Stomach (tissue), 4 donors: ENCODE results near the gene DCST1.

Source experiments
- EP300 ChIP-seq: sonication (generic); formaldehyde crosslinking; IDR thresholded peaks from one replicate; pipeline ENCODE4 v1.6.1; 2017; ENCODE audit warnings: antibody characterized with exemption
- POLR2A ChIP-seq, 4 donors: fragments of 450-650 bp; IDR thresholded peaks; one replicate each; pipeline ENCODE4 v1.6.1; 2016; ENCODE audit warnings: antibody characterized with exemption in 4 of 4, control low read depth in 2 of 4, mild to moderate bottlenecking in 1 of 4, moderate library complexity in 1 of 4
- POLR2AphosphoS5 ChIP-seq, 3 donors: sonication (generic); formaldehyde crosslinking; IDR thresholded peaks; one replicate each; pipeline ENCODE4 v1.6.1; 2016; ENCODE audit warnings: antibody characterized with exemption in 3 of 3
- TF ChIP-seq, protein P1 (sequence below), 7 experiments: fragments of 450-650 bp in 4 of 7; fragments of 200-600 bp in 3 of 7; sonication (generic) in 3 of 7; IDR thresholded peaks; one replicate each; pipeline ENCODE4 v1.5.1; 2016 to 2019; ENCODE audit warnings: antibody characterized with exemption in 7 of 7, control low read depth in 2 of 7, mild to moderate bottlenecking in 1 of 7

DNA sequence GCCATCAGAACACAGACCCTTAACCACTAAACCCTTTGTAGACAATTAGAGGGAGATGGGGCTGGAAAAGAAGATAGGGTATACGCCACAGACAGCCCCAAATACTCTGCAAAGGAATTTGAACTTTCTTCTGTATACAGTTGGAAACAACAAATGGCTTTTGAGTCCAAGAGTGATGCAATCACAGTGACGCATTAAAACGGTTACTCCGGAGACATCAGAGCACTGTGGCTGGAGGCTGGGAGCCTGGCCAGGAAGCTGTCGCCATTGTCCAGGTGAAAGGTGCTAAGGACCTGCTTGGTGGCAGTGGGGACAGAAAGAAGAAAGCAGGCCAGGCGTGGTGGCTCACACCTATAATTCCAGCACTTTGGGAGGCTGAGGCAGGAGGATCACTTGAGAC lies 46.3 kb upstream of the DCST1 start:
- TF ChIP-seq, protein P1, sequence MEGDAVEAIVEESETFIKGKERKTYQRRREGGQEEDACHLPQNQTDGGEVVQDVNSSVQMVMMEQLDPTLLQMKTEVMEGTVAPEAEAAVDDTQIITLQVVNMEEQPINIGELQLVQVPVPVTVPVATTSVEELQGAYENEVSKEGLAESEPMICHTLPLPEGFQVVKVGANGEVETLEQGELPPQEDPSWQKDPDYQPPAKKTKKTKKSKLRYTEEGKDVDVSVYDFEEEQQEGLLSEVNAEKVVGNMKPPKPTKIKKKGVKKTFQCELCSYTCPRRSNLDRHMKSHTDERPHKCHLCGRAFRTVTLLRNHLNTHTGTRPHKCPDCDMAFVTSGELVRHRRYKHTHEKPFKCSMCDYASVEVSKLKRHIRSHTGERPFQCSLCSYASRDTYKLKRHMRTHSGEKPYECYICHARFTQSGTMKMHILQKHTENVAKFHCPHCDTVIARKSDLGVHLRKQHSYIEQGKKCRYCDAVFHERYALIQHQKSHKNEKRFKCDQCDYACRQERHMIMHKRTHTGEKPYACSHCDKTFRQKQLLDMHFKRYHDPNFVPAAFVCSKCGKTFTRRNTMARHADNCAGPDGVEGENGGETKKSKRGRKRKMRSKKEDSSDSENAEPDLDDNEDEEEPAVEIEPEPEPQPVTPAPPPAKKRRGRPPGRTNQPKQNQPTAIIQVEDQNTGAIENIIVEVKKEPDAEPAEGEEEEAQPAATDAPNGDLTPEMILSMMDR (IDR thresholded peaks at IDR 0.05): no peak
- TF ChIP-seq EP300 (no peak), POLR2A (IDR thresholded peaks at IDR 0.05) (no peak), POLR2AphosphoS5 (IDR thresholded peaks at IDR 0.05) (no peak)
